Erythroblast (primary cell): ENCODE results near the gene PCP4.

Experiments
- GATA1 ChIP-seq: IDR thresholded peaks from 2 replicates; pipeline ENCODE4 v1.6.1; 2011; ENCODE audit warnings: low read depth, mild to moderate bottlenecking, control low read depth, low read length, moderate library complexity
- POLR2A ChIP-seq: IDR thresholded peaks from 2 replicates; pipeline ENCODE4 v1.6.1; 2011; ENCODE audit warnings: mild to moderate bottlenecking, low read length

- TF ChIP-seq POLR2A (no peak), GATA1 (no peak)
Measured at GRCh38 chr21:39956586-39956985, 89.3 kb downstream of the PCP4 start.
